Mesenchymal stem cell (in vitro differentiated cells and primary cell): Measurements from ENCODE around the gene GPNMB.

Experiments used
- DNase-seq: peaks from one replicate; pipeline ENCODE4 v3.0.0-alpha.2; 2013
- H2AFZ ChIP-seq: one replicate; pipeline ENCODE4 v1.6.1; 2013; ENCODE audit warnings: low read depth, mild to moderate bottlenecking, control low read depth, inconsistent platforms, low read length, moderate library complexity
- H2AK5ac ChIP-seq: 2 replicates; pipeline ENCODE4 v1.6.1; 2013; ENCODE audit warnings: low read length, moderate library complexity, mild to moderate bottlenecking, inconsistent platforms; ENCODE audit not compliant: severe bottlenecking
- H2BK120ac ChIP-seq: one replicate; pipeline ENCODE4 v1.6.1; 2013; ENCODE audit warnings: low read depth, mild to moderate bottlenecking, inconsistent platforms, low read length, moderate library complexity
- H2BK12ac ChIP-seq, 2 experiments: one replicate each; pipeline ENCODE4 v1.6.1; 2013; ENCODE audit warnings: inconsistent platforms in 2 of 2, low read length in 2 of 2, mild to moderate bottlenecking in 2 of 2, moderate library complexity in 2 of 2, control low read depth in 1 of 2
- H2BK15ac ChIP-seq: one replicate; pipeline ENCODE4 v1.6.1; 2013; ENCODE audit warnings: mild to moderate bottlenecking, low read depth, inconsistent platforms; ENCODE audit not compliant: poor library complexity, severe bottlenecking
- H2BK5ac ChIP-seq: 2 replicates; pipeline ENCODE4 v1.6.1; 2013; ENCODE audit warnings: low read depth, mild to moderate bottlenecking, low read length, control low read depth, inconsistent platforms; ENCODE audit not compliant: poor library complexity, severe bottlenecking
- H3K14ac ChIP-seq, 2 experiments: one replicate each; pipeline ENCODE4 v1.6.1; 2013; ENCODE audit warnings: inconsistent platforms in 2 of 2, low read length in 2 of 2, control low read depth in 1 of 2, mild to moderate bottlenecking in 1 of 2, moderate library complexity in 1 of 2
- H3K18ac ChIP-seq, 2 experiments: one replicate each; pipeline ENCODE4 v1.6.1; 2013; ENCODE audit warnings: inconsistent platforms in 2 of 2, low read length in 2 of 2, control low read depth in 1 of 2, low read depth in 1 of 2, mild to moderate bottlenecking in 1 of 2
- H3K23ac ChIP-seq, 2 experiments: one replicate each; pipeline ENCODE4 v1.6.1; 2013; ENCODE audit warnings: inconsistent platforms in 2 of 2, low read length in 2 of 2, mild to moderate bottlenecking in 2 of 2, moderate library complexity in 2 of 2, control low read depth in 1 of 2
- H3K27ac ChIP-seq: 2 replicates; pipeline ENCODE4 v1.5.1; 2013; ENCODE audit warnings: mild to moderate bottlenecking, moderate library complexity, low read length, control low read depth, inconsistent platforms; ENCODE audit not compliant: poor library complexity, severe bottlenecking
- H3K27me3 ChIP-seq, 2 experiments: 2 replicates each; pipeline versions ENCODE4 v1.6.1 to v1.7.0; 2013; ENCODE audit warnings: low read length in 2 of 2, mild to moderate bottlenecking in 2 of 2, moderate library complexity in 2 of 2, control low read depth in 1 of 2, inconsistent platforms in 1 of 2; ENCODE audit not compliant: control insufficient read depth in 1 of 2, insufficient read depth in 1 of 2
- H3K36me3 ChIP-seq, 2 experiments: 2 replicates each; pipeline versions ENCODE4 v1.6.1 to v1.7.0; 2013; ENCODE audit warnings: low read length in 2 of 2, control low read depth in 1 of 2, inconsistent platforms in 1 of 2, low read depth in 1 of 2, mild to moderate bottlenecking in 1 of 2; ENCODE audit not compliant: insufficient read depth in 2 of 2, control insufficient read depth in 1 of 2
- H3K4ac ChIP-seq, 2 experiments: one replicate each; pipeline ENCODE4 v1.6.1; 2013; ENCODE audit warnings: inconsistent platforms in 2 of 2, low read length in 2 of 2, mild to moderate bottlenecking in 2 of 2, moderate library complexity in 2 of 2, control low read depth in 1 of 2, low read depth in 1 of 2
- H3K4me1 ChIP-seq: 2 replicates; pipeline ENCODE4 v1.6.1; 2013; ENCODE audit warnings: low read depth, low read length, control low read depth; ENCODE audit not compliant: control insufficient read depth, insufficient read depth
- H3K4me2 ChIP-seq: 2 replicates; pipeline ENCODE4 v1.6.1; 2013; ENCODE audit warnings: low read length, mild to moderate bottlenecking, inconsistent platforms; ENCODE audit not compliant: poor library complexity, severe bottlenecking
- H3K4me3 ChIP-seq, 2 experiments: 2 replicates each; pipeline versions ENCODE4 v1.5.1 to v1.7.0; 2013; ENCODE audit warnings: low read length in 2 of 2, mild to moderate bottlenecking in 2 of 2, control low read depth in 1 of 2, low read depth in 1 of 2; ENCODE audit not compliant: insufficient read depth in 1 of 2
- H3K79me1 ChIP-seq: replicated peaks from 2 replicates; pipeline ENCODE4 v1.6.1; 2013; ENCODE audit warnings: mild to moderate bottlenecking, control low read depth, low read length, inconsistent platforms; ENCODE audit not compliant: poor library complexity, severe bottlenecking
- H3K9ac ChIP-seq: 2 replicates; pipeline ENCODE4 v1.7.0; 2013; ENCODE audit warnings: mild to moderate bottlenecking, low read length, moderate library complexity
- H3K9me3 ChIP-seq: 2 replicates; pipeline ENCODE4 v1.7.0; 2013; ENCODE audit warnings: mild to moderate bottlenecking, low read length; ENCODE audit not compliant: control insufficient read depth
- H4K8ac ChIP-seq: one replicate; pipeline ENCODE4 v1.6.1; 2013; ENCODE audit warnings: inconsistent platforms, mild to moderate bottlenecking, low read length, moderate library complexity
- H4K91ac ChIP-seq: one replicate; pipeline ENCODE4 v1.6.1; 2013; ENCODE audit warnings: mild to moderate bottlenecking, low read length, inconsistent platforms
- WGBS: methylation state at CpG from one replicate; pipeline ENCODE4 v1.1.7; 2013; ENCODE audit warnings: mixed read lengths; 5-methylcytosine and 5-hydroxymethylcytosine counted together

Gene GPNMB

DNA sequence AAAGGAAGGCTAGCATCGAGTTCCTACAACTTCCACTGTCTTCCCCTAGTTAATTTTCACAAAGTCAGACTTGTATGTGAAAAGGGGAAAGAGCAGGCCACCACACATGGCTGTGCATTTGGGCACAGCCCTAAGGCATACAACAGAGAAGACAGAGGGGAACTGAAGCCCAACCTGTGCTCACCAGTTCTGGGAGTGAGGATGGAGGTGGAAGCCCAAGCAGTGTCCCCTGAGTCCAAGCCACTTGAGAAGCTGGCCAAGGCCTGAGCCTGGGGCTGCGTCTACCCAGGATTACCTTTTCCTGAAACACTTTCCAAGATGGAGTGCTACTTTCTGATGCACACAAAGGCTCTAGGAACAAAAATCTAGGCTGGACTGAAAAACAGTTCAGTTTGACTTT, 20.3 kb downstream of the GPNMB start:
- Histone ChIP-seq H3K36me3 (peaks cover 0 to 95% of the 10 kb centered on the region in 2 experiments), H3K27ac (no peak overlapping the region), H2AFZ (no peak overlapping the region), H3K4me2 (no peak overlapping the region), H3K27me3 (no peaks in the 10 kb centered on the region), H2BK5ac (no peak overlapping the region), H3K4ac (no peak overlapping the region), H3K79me1 (no peaks in the 10 kb centered on the region), H2BK12ac (no peak overlapping the region), H3K14ac (no peak overlapping the region), H4K91ac (no peak overlapping the region), H2BK120ac (no peak overlapping the region), H3K4me3 (no peak overlapping the region), H2AK5ac (no peak overlapping the region), H3K4me1 (no peaks in the 10 kb centered on the region), H4K8ac (no peak overlapping the region), H2BK15ac (no peak overlapping the region), H3K18ac (no peak overlapping the region), H3K9ac (no peak overlapping the region), H3K23ac (no peak overlapping the region), H3K9me3 (no peaks in the 10 kb centered on the region)
- 88% methylated on average over 1 of the region's 2 CpGs for WGBS
- no peak for DNase-seq

GRCh38 chr7:23267357-23267756, 20.8 kb downstream of the GPNMB start:
- H3K9me3 ChIP-seq = no peaks in the 10 kb centered on the region
- WGBS = 97% methylated on average over 2 of the region's 2 CpGs
- no peak overlapping the region for H2BK120ac ChIP-seq
- H3K4ac ChIP-seq = no peak overlapping the region
- H3K14ac ChIP-seq = no peak overlapping the region
- no peaks in the 10 kb centered on the region for H3K27me3 ChIP-seq
- no peak overlapping the region for H2AFZ ChIP-seq
- H2BK12ac ChIP-seq = no peak overlapping the region
- H3K79me1 ChIP-seq = no peaks in the 10 kb centered on the region
- H3K4me3 ChIP-seq = no peak overlapping the region
- H3K36me3 ChIP-seq = peaks cover 0 to 95% of the 10 kb centered on the region in 2 experiments
- no peak overlapping the region for H2BK5ac ChIP-seq
- no peak overlapping the region for H4K91ac ChIP-seq
- no peak overlapping the region for H3K18ac ChIP-seq
- no peak overlapping the region for H3K23ac ChIP-seq
- no peak overlapping the region for H3K9ac ChIP-seq
- H3K27ac ChIP-seq = no peak overlapping the region
- H3K4me1 ChIP-seq = no peaks in the 10 kb centered on the region
- no peak overlapping the region for H2BK15ac ChIP-seq
- no peak overlapping the region for H3K4me2 ChIP-seq
- H2AK5ac ChIP-seq = no peak overlapping the region
- no peak overlapping the region for H4K8ac ChIP-seq
- no peak for DNase-seq

DNA sequence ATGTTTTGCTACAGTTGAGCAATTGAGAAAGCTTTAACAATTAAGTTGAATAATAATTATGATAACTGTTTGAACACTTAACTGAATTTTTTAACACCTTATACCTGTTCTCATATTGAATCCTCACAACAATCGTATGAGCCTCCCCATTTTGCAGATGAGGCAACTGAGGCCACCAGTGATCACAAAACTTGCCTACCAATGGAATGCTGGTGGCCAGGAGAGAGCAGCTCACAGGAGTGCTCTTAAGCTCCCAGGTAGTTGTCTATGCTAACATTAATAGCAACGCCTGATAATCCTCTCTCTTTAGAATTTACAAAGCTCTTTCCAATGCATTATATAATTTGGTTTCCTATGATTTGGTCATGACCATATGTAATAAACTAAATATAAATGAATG, 21.6 kb downstream of the GPNMB start:
- no peaks in the 10 kb centered on the region for H3K79me1 ChIP-seq
- H3K4me3 ChIP-seq = no peak overlapping the region
- H2BK15ac ChIP-seq = no peak overlapping the region
- H3K23ac ChIP-seq = no peak overlapping the region
- peaks cover 2% of the 10 kb centered on the region for H3K4me1 ChIP-seq
- H2AFZ ChIP-seq = no peak overlapping the region
- no peak overlapping the region for H2AK5ac ChIP-seq
- peaks cover 0 to 94% of the 10 kb centered on the region in 2 experiments for H3K36me3 ChIP-seq
- no peak overlapping the region for H2BK120ac ChIP-seq
- no peak overlapping the region for H4K91ac ChIP-seq
- no peak overlapping the region for H3K9ac ChIP-seq
- no peaks in the 10 kb centered on the region for H3K27me3 ChIP-seq
- no peak overlapping the region for H3K14ac ChIP-seq
- H2BK12ac ChIP-seq = no peak overlapping the region
- no peak overlapping the region for H3K4ac ChIP-seq
- no peak overlapping the region for H3K4me2 ChIP-seq
- no peak for DNase-seq
- no peak overlapping the region for H3K27ac ChIP-seq
- WGBS = 100% methylated on average over 1 of the region's 2 CpGs
- no peak overlapping the region for H4K8ac ChIP-seq
- H3K9me3 ChIP-seq = no peaks in the 10 kb centered on the region
- H2BK5ac ChIP-seq = no peak overlapping the region
- H3K18ac ChIP-seq = no peak overlapping the region

- H3K18ac ChIP-seq = no peak overlapping the region
- H3K23ac ChIP-seq = no peak overlapping the region
- H3K4me1 ChIP-seq = peaks cover 2% of the 10 kb centered on the region
- H2AK5ac ChIP-seq = no peak overlapping the region
- H3K9ac ChIP-seq = no peak overlapping the region
- H3K79me1 ChIP-seq = no peaks in the 10 kb centered on the region
- H3K14ac ChIP-seq = no peak overlapping the region
- no peak overlapping the region for H3K4me2 ChIP-seq
- no peak overlapping the region for H2BK15ac ChIP-seq
- H3K27me3 ChIP-seq = no peaks in the 10 kb centered on the region
- no peak overlapping the region for H2BK5ac ChIP-seq
- DNase-seq = no peak
- no peaks in the 10 kb centered on the region for H3K9me3 ChIP-seq
- WGBS = 85% methylated on average over 4 of the region's 4 CpGs
- H3K27ac ChIP-seq = no peak overlapping the region
- no peak overlapping the region for H4K8ac ChIP-seq
- H2BK120ac ChIP-seq = no peak overlapping the region
- peaks cover 0 to 94% of the 10 kb centered on the region in 2 experiments for H3K36me3 ChIP-seq
- no peak overlapping the region for H3K4me3 ChIP-seq
- no peak overlapping the region for H4K91ac ChIP-seq
- no peak overlapping the region for H2BK12ac ChIP-seq
- H2AFZ ChIP-seq = no peak overlapping the region
- H3K4ac ChIP-seq = no peak overlapping the region
Measured at GRCh38 chr7:23268746-23269145, 22.2 kb downstream of the GPNMB start.
